Activated CD4-positive, CD25-positive, alpha-beta regulatory T cell treated with anti-CD3 and anti-CD28 coated beads, Interleukin-2, amount 50 U/mL, for 72 hours (primary cell): Measurements from ENCODE around the gene MAGEA11.
"Not testable (repeated sequence)": the region's sequence is repeated elsewhere in the genome, so short reads cannot be mapped to it uniquely, and the experiment has no call there.

Experiments
- DNase-seq: peaks from one replicate; pipeline ENCODE4 v3.0.0; 2021

Gene MAGEA11, protein sequence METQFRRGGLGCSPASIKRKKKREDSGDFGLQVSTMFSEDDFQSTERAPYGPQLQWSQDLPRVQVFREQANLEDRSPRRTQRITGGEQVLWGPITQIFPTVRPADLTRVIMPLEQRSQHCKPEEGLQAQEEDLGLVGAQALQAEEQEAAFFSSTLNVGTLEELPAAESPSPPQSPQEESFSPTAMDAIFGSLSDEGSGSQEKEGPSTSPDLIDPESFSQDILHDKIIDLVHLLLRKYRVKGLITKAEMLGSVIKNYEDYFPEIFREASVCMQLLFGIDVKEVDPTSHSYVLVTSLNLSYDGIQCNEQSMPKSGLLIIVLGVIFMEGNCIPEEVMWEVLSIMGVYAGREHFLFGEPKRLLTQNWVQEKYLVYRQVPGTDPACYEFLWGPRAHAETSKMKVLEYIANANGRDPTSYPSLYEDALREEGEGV

DNA sequence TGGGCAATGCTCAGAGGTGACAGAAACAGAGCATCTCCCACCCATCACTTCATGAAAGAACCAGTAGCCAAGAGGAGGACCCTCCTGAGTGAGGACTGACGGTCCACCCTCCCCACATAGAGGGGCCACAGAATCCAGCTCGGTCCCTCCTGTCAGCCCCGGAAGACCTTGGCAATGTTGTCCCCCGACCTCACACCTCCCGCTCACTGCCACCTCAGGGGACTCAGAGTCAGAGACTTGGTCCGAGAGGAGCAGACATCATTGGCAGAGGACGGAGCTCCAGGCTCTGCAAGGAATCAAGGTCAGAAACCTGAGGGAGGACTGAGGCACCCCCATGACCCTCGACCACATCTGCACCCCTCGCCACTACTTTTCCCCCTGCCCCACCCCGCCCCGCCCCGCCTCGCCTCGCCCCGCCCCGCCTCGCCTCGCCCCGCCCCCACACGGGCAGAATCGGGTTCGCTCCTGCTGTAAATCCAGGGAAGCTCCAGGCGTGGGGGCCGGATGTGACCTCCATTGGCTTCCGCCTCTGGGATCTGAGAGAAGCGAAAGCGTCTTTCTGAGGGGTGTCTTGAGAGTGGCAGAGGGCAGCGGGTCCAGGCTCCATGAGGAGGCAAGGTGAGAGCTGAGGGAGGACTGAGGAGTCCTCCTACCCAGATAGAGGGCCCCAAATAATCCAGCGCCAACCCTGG, at the start of gene MAGEA11:
Gene MAGEA11 (plus strand): TSS at position 516 of the 692 bp plus-strand sequence. CDS start 1,100 bp downstream, outside the sequence.
- no peak for DNase-seq

DNA sequence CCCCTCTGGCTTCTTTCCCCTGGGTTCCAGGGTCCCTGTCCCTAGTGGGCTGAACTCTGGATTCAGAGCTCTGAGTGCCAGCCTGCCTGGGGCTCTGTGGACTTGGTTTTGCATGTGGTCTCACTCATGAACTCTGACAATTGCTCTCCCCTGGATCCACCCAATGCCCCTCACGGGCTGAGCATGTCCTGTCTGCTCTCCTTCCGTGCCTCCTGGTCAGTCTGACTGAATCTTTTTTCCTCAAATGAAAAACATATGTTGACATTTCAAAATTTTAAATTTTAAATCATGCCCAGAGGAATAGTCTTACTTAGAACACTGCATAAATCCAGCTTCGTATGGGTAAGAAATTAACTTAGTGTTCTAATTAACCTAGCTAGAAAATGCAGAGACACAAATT, 36.8 kb upstream of the MAGEA11 start:
- not testable (repeated sequence) for DNase-seq

DNA sequence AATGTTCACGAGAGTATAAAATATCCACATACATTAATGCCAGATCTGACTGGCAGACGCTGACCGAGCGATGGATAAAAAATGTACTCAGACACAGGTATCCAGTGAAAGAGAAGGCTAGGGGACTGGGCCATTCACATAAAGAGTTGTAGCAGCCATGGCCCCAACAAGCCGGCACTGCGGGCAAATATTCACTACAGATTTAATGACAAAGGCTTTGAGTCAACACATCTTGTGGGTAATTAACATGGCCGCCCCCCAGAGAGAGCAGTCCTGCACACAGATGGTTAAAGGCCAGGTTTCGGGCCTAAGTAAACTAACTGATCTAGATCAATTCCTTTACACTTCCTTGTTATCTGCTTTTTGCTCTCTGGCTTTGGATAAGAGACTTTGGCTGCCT, 36.3 kb upstream of the MAGEA11 start:
- DNase-seq, result not testable (repeated sequence)

DNA sequence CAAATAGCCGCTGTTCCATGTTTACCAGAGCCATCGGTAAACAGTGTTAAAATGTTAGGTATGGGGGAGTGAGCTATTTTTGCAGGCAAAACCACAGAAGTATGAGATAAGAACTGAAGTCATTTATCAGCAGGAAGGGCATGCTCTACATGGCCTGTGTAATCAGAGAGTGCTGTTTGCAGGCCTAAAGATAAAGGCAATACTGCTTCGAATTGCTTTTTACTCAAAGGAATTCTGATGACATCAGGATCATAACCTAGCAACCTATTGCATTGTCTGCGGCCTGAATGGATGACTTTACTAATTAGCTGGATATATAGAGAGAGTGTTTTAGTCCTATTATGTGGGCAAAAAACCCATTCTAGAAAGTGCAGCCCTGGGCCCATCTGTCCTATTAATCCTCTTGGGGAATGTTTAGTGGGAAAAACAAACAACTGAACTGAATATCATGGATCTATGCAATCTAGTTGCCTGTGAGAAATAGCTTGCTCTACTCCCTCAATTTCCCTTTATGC, 32.6 kb upstream of the MAGEA11 start:
- not testable (repeated sequence) for DNase-seq

DNA sequence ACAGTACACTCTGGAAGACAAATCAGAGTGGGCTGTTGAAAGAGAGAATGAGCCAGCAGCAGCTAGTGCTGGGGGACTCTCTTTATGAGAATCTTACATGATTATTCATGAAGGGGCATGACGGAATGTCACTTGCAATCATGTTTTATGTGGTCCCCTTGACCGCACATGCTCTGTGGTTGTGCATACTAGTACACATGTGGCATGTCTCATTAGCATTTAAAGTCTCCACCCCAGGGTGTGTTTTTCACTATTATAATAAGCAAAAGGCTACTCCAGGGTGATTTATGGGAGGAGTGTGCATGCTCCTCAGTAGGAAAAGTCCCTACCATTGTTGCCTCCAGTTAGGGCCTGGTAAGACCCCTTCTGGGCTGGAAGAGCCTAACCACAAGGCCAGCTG, 30.7 kb upstream of the MAGEA11 start:
- DNase-seq, result no peak

DNA sequence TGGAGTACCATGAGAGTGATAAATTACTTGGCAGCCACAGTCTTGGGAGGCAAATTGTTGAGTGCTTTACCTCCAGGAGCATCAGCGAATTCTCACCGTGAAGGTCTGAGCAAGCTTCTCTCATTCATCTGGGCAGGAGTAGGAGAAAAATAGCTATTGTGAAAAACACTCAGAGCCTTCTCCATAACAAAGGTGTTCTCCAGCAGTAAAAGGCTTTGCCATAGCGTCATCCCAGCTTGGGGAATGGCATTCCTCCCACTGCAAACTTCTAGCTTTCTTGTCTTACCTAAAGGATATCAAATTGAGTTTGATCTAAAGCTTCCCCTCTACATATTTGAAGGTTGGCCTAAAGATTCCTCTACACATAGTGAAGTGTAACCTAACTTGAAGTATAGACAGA, 29.8 kb upstream of the MAGEA11 start:
- no peak for DNase-seq

DNA sequence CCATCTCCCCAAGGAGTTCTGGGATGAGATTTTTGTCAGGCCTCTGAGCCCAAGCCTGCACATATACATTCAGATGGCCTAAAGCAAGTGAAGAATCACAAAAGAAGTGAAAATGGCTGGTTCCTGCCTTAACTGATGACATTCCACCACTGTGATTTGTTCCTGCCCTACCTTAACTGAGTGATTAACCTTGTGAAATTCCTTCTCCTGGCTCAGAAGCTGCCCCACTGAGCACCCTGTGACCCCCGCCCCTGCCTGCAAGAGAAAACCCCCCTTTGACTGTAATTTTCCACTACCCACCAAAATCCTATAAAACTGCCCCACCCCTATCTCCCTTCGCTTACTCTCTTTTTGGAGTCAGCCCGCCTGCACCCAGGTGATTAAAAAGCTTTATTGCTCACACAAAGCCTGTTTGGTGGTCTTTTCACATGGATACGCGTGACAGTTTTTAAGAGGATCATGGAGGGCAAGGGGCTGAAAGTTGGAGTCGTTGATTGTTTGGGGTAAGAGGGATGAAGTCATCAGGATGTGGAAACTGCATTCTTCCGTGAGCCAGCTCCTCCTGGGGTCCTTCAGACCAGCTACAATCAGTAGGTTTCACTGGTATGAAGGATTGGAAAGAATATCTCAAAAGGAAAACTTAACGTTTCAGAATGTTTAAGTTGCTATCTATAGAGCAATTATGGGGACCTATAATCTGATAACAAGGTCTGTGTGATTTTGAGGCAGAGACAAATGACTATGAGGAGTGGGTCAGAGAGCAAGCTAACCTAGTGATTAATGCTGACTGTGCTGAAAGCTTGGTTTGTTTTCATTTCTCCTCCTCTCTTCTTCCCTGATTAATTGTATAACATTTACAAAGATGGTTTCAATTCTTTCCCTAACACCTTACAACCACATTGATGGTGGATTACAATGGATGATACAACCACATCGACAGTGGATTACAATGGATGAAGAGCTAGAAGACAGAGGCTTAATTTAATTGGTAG, 28.6 kb upstream of the MAGEA11 start:
- DNase-seq, result no peak

DNA sequence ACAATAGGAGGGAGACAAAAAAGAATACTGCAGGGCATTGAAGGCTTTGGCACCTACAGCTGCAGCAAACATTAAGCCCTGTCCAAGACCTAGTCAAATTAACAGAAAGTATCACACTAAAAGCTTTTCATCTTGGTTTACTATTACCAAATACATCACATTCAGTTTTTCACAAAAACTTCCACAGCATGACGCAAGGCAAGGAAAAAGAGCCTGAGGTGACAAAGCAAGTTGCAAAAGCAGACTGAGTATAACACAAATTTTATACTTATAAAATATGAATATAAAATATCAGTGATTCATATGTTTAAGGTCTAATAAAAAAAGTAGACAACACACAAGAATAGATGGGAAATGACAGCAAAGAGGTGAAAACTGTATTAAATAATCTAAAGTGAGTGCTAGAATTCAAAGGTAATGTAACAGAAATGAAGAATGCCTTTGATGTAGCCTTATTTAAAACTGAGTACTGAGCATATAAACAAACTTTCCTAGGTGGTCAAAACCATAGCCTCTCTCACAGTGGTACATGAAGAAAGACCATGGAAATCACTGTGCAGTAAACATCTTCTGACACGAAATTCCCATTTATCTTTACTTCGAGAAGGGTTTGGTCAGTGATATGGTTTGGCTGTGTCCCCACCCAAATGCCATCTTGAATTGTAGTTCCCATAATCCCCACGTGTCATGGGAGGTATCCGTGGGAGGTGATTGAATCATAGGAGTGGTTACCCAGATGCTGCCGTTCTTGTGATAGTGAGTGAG, 27.7 kb upstream of the MAGEA11 start:
- no peak for DNase-seq

DNA sequence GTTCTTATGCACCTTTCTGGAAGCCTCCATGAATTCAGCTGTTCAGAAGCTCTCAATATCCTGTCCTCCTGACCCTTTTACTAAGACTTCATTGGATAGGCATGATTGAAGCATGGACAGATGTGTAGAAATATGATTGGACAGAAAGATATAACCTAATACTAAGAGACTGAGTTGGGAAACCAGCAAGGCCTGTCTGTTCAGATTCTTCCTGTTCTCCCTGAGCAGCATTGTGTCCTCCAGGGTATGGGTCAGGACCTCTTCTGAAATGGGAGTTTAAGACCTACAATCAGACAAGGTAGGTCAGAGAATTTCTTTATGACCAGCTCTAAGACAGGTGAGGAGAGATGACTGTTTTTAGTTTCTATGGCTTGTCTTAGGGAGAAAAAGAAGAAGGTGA, 23.9 kb upstream of the MAGEA11 start:
- DNase-seq, result no peak

DNA sequence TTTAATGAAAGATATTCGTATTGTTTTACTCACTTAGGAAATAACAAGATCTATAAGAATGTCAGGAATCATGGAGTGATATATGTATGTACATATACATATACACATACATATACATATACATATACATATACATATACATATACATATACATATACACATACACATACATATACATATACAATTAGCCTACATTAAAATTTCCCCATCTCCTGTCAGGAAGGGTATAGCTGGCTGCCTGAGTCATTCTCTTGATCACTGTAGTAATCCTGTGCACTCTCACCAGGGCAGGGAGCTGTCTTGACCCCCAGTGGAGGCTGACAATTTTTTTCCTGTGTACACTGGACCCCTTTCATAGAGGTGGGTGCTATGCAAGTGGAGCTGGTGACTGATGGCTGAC, 23.3 kb upstream of the MAGEA11 start:
- DNase-seq, result no peak

DNA sequence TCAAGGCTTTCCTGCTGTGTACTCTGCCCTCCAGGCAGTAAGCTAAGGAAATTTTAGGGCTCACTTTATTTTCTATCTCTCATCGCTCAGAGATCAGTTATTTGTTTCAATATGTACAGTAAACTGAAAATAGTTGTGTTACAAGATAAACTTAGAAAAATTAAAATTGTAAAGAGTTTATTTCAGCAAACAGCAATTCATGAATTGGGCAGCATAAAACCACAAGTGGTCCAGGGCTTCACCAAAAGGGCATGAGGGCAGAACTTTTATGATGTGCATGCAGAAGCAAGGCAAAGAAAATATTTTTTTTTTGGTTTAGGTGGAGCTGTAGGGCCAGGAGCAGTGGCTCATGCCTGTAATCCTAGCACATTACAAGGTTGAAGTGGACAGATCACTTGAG, 20.1 kb upstream of the MAGEA11 start:
- DNase-seq, result no peak

DNA sequence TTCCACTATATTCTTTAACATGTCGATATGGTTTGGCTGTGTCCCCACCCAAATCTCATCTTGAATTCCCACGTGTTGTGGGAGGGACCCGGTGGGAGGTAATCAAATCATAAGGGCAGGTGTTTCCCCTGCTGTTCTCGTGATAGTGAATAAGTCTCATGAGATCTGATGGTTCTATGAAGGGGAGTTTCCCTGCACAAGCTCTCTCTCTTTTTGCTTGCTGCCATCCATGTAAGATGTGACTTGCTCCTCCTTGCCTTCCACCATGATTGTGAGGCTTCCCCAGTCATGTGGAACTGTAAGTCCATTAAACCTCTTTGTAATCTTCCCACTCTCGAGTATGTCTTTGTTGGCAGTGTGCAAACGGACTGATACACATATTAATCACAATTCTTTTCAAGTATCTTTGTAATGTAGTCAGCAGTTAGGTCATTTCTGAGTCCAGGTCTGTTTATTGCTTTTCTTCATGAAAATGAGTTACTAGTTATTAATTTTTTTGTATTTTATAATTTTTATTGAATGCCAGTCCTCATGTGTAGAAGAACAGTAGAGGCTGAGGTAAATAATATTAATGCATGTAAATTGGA, 19.1 kb upstream of the MAGEA11 start:
- DNase-seq, result not testable (repeated sequence)

DNA sequence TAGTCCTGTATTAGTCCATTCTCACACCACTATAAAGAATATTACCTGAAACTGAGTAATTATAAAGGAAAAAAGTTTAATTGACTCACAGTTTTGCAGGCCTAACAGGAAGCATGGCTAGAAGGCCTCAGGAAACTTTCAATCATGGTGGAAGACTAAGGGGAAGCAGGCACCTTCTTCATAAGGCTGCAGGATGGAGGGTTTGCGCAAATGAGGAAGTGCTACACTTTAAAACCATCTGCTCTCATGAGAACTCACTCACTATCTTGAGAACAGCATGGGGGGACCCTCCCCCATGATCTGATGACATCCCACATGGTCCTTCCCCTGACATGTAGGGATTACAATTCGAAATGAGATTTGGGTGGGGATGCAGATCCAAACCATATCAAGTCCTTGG, 12.1 kb upstream of the MAGEA11 start:
- no peak for DNase-seq

DNA sequence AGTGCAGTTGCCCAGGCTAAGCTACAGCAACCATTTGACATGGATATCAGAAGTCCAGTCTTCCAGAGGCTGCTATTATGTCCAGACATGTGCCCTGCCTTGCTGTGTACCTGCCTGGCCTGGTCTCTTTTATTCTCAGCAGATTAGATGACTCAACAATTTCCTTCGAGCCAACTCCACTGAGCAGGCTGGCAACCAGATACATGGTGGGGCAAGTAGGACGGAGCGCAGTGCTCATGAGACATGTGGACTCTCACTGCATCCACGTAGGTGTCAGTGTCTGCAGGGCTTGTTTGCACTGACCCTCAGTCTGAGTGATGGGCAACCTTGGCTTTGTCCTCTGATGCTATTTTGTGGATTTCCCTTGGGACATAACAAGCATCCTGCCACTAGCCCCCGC, 7.2 kb upstream of the MAGEA11 start:
- DNase-seq, result no peak

DNA sequence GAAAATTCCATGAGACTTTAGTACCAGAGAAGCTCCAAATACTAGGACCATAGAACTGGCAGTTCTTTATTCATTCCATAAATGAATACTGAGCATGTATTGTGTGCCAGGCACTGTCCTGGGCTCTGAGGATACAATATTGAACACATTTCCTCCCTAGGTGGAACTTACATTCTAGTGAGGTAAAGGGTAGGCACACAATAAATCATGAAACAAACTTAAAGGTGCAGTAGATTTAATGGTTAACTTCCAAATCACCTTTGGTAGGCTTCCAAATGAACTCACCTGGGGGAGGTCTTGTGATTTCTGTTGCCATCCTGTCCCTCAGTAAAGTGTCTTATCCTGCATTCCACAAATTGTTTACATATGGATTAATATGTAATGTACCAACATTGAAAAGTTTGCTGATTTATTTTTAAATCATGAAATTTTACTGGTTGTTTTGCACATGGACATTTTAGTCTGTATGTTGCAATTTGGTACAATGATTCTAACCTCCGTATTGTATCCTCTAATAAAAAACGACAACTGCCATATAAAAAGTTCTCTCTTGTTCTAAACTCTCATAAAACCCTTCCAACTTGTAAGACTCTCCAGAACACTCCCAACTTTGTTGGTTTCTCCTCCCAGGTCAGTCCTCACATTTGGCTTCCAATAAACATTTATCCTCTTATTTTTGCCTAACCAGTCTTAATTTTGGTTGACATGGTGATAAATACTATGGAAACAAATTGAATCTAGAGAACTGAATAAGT, 4.5 kb upstream of the MAGEA11 start:
- no peak for DNase-seq

DNA sequence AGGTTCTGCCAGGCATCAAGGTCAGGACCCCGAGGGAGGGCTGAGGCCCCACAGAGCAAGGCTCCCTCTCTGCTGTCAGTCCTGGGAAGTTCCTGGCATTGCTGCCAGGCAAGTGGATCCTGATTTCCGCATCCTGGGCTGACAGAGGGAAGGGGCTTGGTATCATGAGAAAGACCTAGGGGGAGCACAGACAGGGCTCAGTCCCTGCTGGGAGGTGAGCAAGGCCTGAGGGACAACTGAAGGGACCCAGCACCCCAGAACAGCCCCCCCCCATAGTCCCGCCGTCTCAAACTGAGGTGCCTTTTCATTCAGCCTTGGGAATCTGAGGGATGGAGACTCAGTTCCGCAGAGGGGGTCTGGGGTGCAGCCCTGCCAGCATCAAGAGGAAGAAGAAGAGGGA, 971 bp downstream of the MAGEA11 start:
- no peak for DNase-seq

DNA sequence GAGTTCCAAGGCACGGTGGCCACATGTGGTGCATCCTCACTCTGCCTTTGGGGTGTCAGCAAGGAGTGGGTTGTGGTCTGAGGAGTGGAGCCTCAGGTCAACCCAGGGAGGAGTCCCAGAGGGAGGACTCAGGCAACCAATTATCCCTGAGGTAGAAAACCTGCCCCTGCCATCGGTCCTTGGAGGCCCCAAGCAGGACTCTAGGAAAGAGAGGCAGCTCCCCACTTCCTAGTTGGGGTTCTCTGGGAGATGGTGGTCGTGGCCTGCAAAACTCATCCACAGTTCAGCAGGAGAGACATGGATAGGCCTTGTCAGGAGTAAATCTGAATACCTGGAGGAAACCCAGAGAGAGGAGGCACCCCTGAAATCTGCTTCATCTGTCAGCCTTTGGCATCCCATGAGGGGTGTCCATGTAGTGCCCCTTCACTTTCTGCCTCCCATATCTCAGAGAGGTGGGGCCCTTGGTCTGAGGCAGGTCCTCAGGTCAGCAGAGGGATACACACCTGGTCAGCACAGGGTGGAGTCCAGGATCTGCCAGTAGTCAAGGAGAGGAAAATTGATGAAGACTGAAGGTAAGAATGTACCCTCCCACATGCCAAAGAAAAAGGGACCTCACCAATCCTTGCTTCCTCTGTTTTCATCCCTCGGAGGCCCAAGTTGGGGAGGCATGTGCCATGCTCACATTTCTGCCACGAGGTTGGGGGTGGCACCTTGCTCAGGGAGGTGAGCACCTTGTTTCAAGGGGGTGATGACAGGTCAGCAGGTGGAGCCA, 1.6 kb downstream of the MAGEA11 start:
- no peak for DNase-seq

DNA sequence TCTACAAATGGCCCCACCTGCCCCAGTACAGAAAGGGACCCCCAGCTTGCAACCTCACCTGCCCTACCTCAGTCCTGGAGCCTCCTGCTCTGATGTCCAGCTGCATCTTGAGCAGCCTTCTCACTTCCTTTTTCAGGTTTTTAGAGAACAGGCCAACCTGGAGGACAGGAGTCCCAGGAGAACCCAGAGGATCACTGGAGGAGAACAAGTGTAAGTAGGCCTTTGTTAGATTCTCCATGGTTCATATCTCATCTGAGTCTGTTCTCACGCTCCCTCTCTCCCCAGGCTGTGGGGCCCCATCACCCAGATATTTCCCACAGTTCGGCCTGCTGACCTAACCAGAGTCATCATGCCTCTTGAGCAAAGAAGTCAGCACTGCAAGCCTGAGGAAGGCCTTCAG, 3.6 kb downstream of the MAGEA11 start:
- no peak for DNase-seq

DNA sequence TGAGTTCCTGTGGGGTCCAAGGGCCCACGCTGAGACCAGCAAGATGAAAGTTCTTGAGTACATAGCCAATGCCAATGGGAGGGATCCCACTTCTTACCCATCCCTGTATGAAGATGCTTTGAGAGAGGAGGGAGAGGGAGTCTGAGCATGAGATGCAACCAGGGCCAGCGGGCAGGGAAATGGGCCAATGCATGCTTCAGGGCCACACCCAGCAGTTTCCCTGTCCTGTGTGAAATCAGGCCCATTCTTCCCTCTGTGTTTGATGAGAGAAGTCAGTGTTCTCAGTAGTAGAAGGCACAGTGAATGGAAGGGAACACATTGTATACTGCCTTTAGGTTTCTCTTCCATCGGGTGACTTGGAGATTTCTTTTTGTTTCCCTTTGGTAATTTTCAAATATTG, 4.8 kb downstream of the MAGEA11 start:
- no peak for DNase-seq

DNA sequence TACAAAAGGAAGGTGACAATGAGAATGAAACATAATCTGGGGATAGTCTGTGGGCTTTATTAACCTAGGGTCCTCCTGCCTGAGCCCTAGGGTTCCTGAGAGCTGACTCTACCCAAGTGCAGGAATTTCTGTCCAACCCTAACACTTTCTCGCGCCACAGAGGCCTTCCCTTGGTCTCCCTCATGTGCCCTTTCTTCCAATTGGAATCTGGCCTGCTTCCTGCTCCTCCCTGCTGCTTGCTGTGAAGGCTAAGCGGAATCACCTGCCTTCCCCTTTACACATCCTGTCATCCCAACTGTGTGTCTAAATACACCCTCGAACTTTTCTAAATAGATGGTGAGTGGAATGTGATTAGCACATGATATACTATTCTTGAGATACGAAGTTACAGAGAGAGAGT, 5.9 kb downstream of the MAGEA11 start:
- DNase-seq, result no peak
